ENCODE results near the gene MAGEA10. TPM values are rescaled to one million over a fixed set of nuclear protein-coding genes. Genes with fewer than 3 reads are reported as not detected.

MAGEA10 gene
- total and polyA plus RNA-seq, 2 of the 8 experiments (the other 6 are each of a cell fraction or from before 2014, with no cell fraction given): not detected

- TF ChIP-seq ZNF274 (IDR thresholded peaks at IDR 0.05; ENCODE audit: borderline replicate concordance, extremely low read depth, low read length) (no peak), CBX5 (IDR thresholded peaks at IDR 0.05; ENCODE audit: low read depth, low read length) (no peak), SUZ12 (IDR thresholded peaks at IDR 0.05; ENCODE audit: low read length) (no peak), ASH2L (IDR thresholded peaks at IDR 0.05; ENCODE audit: low read length) (no peak), POLR2A (IDR thresholded peaks at IDR 0.05; ENCODE audit: control extremely low read depth in 1 of 2, low read depth in 2 of 2, low read length in 2 of 2) (no peak), RXRA (IDR thresholded peaks at IDR 0.05; ENCODE audit: insufficient read depth, low read depth, low read length) (no peak)
Observed at GRCh38 chrX:152170621-152171020, 32.2 kb upstream of the MAGEA10 start (continued).

Measured in H1 (cell line).